OCI-LY7 (cell line): ENCODE measurements around the gene ENO2. TPM values are rescaled to one million over a fixed set of nuclear protein-coding genes. Genes with fewer than 3 reads are reported as not detected.

Experiments used
- BruUV-seq: library from RNA; stranded (reverse); fragments of 400-500 nt; replicated peaks from 2 replicates; lab custom pipeline; 2021; lab: Mats Ljungman, UMichigan
- CTCF ChIA-PET: fragments of 300-600 bp; sonication (Branson Sonifier 250); formaldehyde crosslinking; loops from one replicate; lab custom pipeline; 2022; ENCODE audit warnings: antibody characterized with exemption; ENCODE audit not compliant: unreplicated experiment; lab: Charles Lee
- POLR2A ChIA-PET: fragments of 300-600 bp; sonication (Branson Sonifier 250); formaldehyde crosslinking; loops from one replicate; lab custom pipeline; 2022; ENCODE audit warnings: antibody characterized with exemption; lab: Charles Lee
- DNase-seq: peaks from one replicate; pipeline ENCODE4 v3.0.0-alpha.2; 2015; ENCODE audit warnings: low spot score
- H2AFZ ChIP-seq: fragments of 200-600 bp; sonication (generic), shearing (Covaris generic); 2 replicates; pipeline ENCODE4 v1.6.1; 2014; ENCODE audit warnings: mild to moderate bottlenecking, antibody characterized with exemption, low read length, moderate library complexity
- H3K27ac ChIP-seq: fragments of 200-600 bp; sonication (generic); 2 replicates; pipeline ENCODE4 v1.5.1; 2014; ENCODE audit warnings: mixed run types, low read depth, mild to moderate bottlenecking, moderate library complexity, low read length, inconsistent platforms; ENCODE audit not compliant: poor library complexity, severe bottlenecking
- H3K36me3 ChIP-seq: fragments of 200-600 bp; sonication (generic); 2 replicates; pipeline ENCODE4 v1.6.1; 2014; ENCODE audit warnings: mild to moderate bottlenecking, antibody characterized with exemption, low read length, moderate library complexity, mixed read lengths; ENCODE audit not compliant: insufficient read depth
- H3K4me1 ChIP-seq: fragments of 200-600 bp; sonication (generic); 2 replicates; pipeline ENCODE4 v1.5.1; 2014; ENCODE audit warnings: mild to moderate bottlenecking, low read length; ENCODE audit not compliant: insufficient read depth, poor library complexity, severe bottlenecking
- H3K4me2 ChIP-seq: fragments of 200-600 bp; sonication (generic); 2 replicates; pipeline ENCODE4 v1.6.1; 2014; ENCODE audit warnings: mild to moderate bottlenecking, low read length
- H3K4me3 ChIP-seq: fragments of 200-600 bp; sonication (generic); 2 replicates; pipeline ENCODE4 v1.5.1; 2014; ENCODE audit warnings: mild to moderate bottlenecking, low read depth, low read length; ENCODE audit not compliant: poor library complexity, severe bottlenecking
- H3K79me2 ChIP-seq: fragments of 200-600 bp; sonication (generic); 2 replicates; pipeline ENCODE4 v1.6.1; 2016; ENCODE audit warnings: low read depth, mild to moderate bottlenecking, low read length, moderate library complexity, mixed read lengths; ENCODE audit not compliant: insufficient read depth
- H3K9me2 ChIP-seq: fragments of 200-600 bp; sonication (generic); 2 replicates; pipeline ENCODE4 v1.6.1; 2016; ENCODE audit warnings: mild to moderate bottlenecking, low read length, mixed read lengths; ENCODE audit not compliant: insufficient read depth
- H3K9me3 ChIP-seq: fragments of 200-600 bp; sonication (generic); 2 replicates; pipeline ENCODE4 v1.6.1; 2014; ENCODE audit warnings: mild to moderate bottlenecking, mixed run types, low read length, mixed read lengths
- H4K20me1 ChIP-seq: fragments of 200-600 bp; sonication (generic); 2 replicates; pipeline ENCODE4 v1.6.1; 2014; ENCODE audit warnings: mild to moderate bottlenecking, antibody characterized with exemption, low read length, moderate library complexity, mixed read lengths; ENCODE audit not compliant: insufficient read depth
- EZH2phosphoT487 ChIP-seq: fragments of 200-600 bp; sonication (generic); IDR thresholded peaks from 2 replicates; pipeline ENCODE4 v1.6.1; 2018; ENCODE audit warnings: low read depth, borderline replicate concordance, mild to moderate bottlenecking, mixed run types, antibody characterized with exemption, low read length, moderate library complexity, mixed read lengths
- intact Hi-C: fragments of 100-400 bp; cut with micrococcal nuclease; formaldehyde crosslinking; loops from one replicate; pipeline ENCODE4 v1.10.0; 2022; ENCODE audit not compliant: unreplicated experiment
- total RNA-seq, 2 experiments: library from RNA; depleted of rRNA in 1 of 2; stranded (reverse); fragments of >200 nt in 1 of 2; shearing (Covaris generic) in 1 of 2; gene quantifications; 2 replicates each; pipeline ENCODE4 v1.2.3, GENCODE V29; 2014 to 2022
- TF ChIP-seq, protein P1 (sequence below): fragments of 200-600 bp; sonication (generic); conservative IDR thresholded peaks from 2 replicates; pipeline ENCODE4 v1.5.1; 2014; ENCODE audit warnings: mild to moderate bottlenecking, antibody characterized with exemption, low read length, moderate library complexity, mixed read lengths

ENO2 gene
- total RNA-seq, 2 experiments from 2014 or later, result 24.9 to 89.5 TPM

DNA sequence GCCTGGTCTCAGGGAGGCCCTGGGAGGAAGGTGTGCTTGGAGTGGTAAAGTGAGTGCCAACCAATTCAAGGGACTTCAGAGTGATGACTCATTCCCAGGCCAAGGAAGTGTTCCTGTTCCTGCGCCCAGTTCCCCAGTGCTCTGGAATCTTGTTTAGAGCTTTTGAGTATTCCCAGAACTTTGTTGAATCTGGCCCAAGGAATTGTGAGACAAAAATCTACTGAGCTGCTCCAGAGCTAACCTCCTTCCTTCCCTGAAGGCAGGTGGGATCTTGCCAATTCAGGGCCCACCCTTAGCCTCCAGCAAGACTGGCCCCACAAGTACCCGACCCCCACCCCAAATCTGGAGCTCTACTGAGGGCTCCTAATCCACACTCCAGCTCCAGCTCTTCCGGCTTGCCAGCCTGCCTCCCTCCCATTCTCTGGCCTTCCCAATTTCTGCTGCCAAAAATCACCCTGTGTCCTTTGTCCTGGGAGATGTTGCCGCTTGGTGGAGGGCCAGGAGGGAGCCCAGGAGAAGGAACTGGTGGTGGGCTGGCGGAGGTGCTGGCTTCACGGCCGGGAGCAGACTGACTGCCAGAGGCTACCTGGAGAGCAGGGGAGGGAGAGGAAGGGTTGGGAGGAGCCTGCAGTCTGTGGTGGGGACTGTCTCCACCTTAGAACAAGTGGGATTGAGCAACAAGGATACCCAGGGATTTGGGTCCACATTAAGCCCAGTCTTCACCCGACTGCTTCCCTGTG, 11.3 kb downstream of the ENO2 start:
- ChIA-PET POLR2A (interaction anchor here (0.6 to 1.6 kb wide), 4 partner anchors 12 to 170 kb away, joined by 3 to 7 read pairs (median 4); no protein-coding TSS in a partner anchor), CTCF (interaction anchor here (0.5 to 1.4 kb wide), 3 partner anchors 12 to 985 kb away, joined by 3 to 4 read pairs (median 4); partner anchors contain the start of genes C12orf57 and RNU7-1)
- no peaks in the 10 kb centered on the region for H3K79me2 ChIP-seq
- DNase-seq, result no peak
- H3K4me1 ChIP-seq, result peaks cover 48% of the 10 kb centered on the region
- BruUV-seq, result no TSS peak
- no peaks in the 10 kb centered on the region for H3K9me2 ChIP-seq
- TF ChIP-seq, protein P1, sequence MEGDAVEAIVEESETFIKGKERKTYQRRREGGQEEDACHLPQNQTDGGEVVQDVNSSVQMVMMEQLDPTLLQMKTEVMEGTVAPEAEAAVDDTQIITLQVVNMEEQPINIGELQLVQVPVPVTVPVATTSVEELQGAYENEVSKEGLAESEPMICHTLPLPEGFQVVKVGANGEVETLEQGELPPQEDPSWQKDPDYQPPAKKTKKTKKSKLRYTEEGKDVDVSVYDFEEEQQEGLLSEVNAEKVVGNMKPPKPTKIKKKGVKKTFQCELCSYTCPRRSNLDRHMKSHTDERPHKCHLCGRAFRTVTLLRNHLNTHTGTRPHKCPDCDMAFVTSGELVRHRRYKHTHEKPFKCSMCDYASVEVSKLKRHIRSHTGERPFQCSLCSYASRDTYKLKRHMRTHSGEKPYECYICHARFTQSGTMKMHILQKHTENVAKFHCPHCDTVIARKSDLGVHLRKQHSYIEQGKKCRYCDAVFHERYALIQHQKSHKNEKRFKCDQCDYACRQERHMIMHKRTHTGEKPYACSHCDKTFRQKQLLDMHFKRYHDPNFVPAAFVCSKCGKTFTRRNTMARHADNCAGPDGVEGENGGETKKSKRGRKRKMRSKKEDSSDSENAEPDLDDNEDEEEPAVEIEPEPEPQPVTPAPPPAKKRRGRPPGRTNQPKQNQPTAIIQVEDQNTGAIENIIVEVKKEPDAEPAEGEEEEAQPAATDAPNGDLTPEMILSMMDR, result no peak
- TF ChIP-seq EZH2phosphoT487, result no peak
- no peak overlapping the region for H3K4me3 ChIP-seq
- no peak overlapping the region for H3K4me2 ChIP-seq
- H4K20me1 ChIP-seq, result no peaks in the 10 kb centered on the region
- no peak overlapping the region for H2AFZ ChIP-seq
- no peaks in the 10 kb centered on the region; the same call in 1 of the 2 replicates for H3K36me3 ChIP-seq
- intact Hi-C loops, result loop anchor here (2.0 kb wide), 2 partner anchors 57 to 183 kb away; partner anchors contain the start of gene C1RL
- H3K27ac ChIP-seq, result no peak overlapping the region
- H3K9me3 ChIP-seq, result no peaks in the 10 kb centered on the region

DNA sequence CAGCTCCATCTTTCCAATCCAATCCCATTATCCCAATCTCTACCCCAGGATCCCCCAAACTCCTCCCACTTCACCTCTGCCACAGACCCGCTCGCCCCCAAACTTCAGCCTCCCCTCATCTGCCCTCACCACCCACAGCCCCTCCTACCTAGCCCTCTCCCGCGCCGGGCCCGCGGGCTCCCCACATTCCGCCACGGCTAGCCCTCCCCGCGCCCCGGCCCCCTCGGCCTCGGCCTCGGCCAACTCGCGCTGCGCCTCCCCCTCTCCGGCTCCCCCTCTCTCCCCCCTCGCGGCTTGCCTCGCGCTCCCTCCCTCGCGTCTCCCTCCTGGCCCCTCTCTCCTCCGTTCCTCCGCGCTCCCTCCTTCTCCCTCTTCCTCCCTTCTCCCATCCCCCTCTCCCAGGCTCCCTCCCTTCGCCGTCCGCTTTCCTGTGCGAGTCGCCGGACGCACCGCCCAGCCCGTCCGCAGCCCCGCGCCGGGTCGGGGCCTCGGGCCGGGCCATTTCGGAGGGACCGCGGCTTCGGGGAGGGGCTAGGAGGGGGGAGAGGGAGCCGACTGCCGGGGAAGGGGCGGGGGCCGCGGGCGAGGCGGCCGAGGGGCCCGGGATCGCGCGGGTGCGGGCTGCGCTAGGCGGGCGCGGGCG, 13.1 kb downstream of the ENO2 start, which contains the start of gene ATN1:
ATN1 (plus strand) TSS at position 581 of the 643 bp plus-strand sequence. CDS start 6,043 bp downstream, outside the sequence.
- TF ChIP-seq EZH2phosphoT487, result peak; percentile 78; the same call in 1 of the 2 replicates
- TF ChIP-seq, protein P1, result no peak
- POLR2A ChIA-PET, result interaction anchor here (0.6 kb wide), 1 partner anchor 166 kb away, joined by 3 read pairs; no protein-coding TSS in a partner anchor

More for the DNA sequence above, 13.1 kb downstream of the ENO2 start, which contains the start of gene ATN1:
- intact Hi-C loops, result no loop called here
- no peak within 1 kb of the TSS for H2AFZ ChIP-seq
- no peaks in the 10 kb centered on the region for H3K36me3 ChIP-seq
- H4K20me1 ChIP-seq, result no peaks in the 10 kb centered on the region
- BruUV-seq, result no TSS peak
- peaks cover 32% of the 10 kb centered on the region for H3K4me1 ChIP-seq
- no peaks in the 10 kb centered on the region for H3K9me3 ChIP-seq
- H3K4me3 ChIP-seq, result peak within 1 kb of the TSS; percentile 58
- no peak within 1 kb of the TSS for H3K27ac ChIP-seq
- CTCF ChIA-PET, result no interaction called here
- no peak for DNase-seq
- no peaks in the 10 kb centered on the region for H3K9me2 ChIP-seq
- H3K4me2 ChIP-seq, result peak within 1 kb of the TSS; percentile 67
- H3K79me2 ChIP-seq, result no peaks in the 10 kb centered on the region
